ENCODE measurements around the gene MAN1A1.

GRCh38 chr6:119179062-119179461, 170.5 kb downstream of the MAN1A1 start:
- TF ChIP-seq POLR2AphosphoS5 (IDR thresholded peaks at IDR 0.05; ENCODE audit: low read depth): no peak
- TF ChIP-seq CTCF (IDR thresholded peaks at IDR 0.05; ENCODE audit: insufficient read depth, low read length): no peak

Data from HL-60 (cell line).